Ectodermal cell (in vitro differentiated cells): ENCODE measurements around the gene SMG5.

ENCODE experiments used
- H3K27ac ChIP-seq: 2 replicates; pipeline ENCODE4 v1.7.0; 2013; ENCODE audit warnings: mild to moderate bottlenecking, low read depth, low read length; ENCODE audit not compliant: insufficient read depth, poor library complexity, severe bottlenecking
- H3K27me3 ChIP-seq: 2 replicates; pipeline ENCODE4 v1.7.0; 2013; ENCODE audit warnings: mild to moderate bottlenecking, low read length; ENCODE audit not compliant: insufficient read depth, control insufficient read depth, poor library complexity, severe bottlenecking
- H3K36me3 ChIP-seq: one replicate; pipeline ENCODE4 v1.7.0; 2013; ENCODE audit warnings: low read length; ENCODE audit not compliant: control insufficient read depth, insufficient read depth
- H3K4me1 ChIP-seq: one replicate; pipeline ENCODE4 v1.7.0; 2013; ENCODE audit warnings: low read length; ENCODE audit not compliant: control insufficient read depth, insufficient read depth
- H3K4me3 ChIP-seq: 2 replicates; pipeline ENCODE4 v1.7.0; 2013; ENCODE audit warnings: low read depth, low read length, control low read depth; ENCODE audit not compliant: insufficient read depth
- H3K9me3 ChIP-seq: 2 replicates; pipeline ENCODE4 v1.7.0; 2013; ENCODE audit warnings: mild to moderate bottlenecking, low read length, moderate library complexity; ENCODE audit not compliant: control insufficient read depth
- WGBS, 2 experiments: methylation state at CpG; one replicate each; pipeline ENCODE4 v1.1.7; 2013; ENCODE audit warnings: missing lambda C conversion rate in 2 of 2; 5-methylcytosine and 5-hydroxymethylcytosine counted together

The SMG5 gene

DNA sequence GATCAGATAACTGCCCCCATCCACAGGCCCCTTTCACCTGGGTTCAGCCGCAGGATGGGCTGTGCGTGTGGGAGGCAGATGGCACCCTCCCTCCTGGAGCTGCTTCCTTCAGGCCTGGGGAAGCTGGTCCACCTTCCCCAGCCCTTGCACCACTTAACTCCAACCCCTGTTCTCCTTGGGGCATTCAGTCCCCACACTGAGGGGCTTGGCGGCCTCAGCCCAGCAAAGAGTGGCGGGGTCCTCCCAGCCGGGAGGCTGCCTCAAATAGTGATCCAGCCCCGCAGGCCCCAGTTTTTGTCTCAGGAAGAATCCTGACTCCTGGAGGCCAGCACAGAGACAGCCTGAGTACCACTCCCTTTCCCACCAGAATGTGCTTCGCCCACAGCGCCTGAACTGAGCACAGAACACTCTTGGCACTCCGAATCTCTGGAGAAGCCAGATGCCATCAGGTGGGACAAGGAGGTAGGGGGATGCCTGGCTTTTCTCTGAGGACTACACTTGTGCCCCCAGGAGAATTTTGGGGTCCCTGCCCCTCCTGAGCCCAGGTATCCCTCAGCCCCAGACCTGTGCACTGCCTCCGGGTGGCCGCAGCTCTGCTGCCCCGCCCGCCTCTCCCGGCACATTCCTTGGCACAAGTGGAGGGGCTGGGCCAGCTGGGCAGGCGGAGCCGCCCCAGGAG, 35.7 kb downstream of the SMG5 start:
- Histone ChIP-seq H3K27me3 (peaks cover 11% of the 10 kb centered on the region), H3K36me3 (peaks cover 17% of the 10 kb centered on the region), H3K27ac (no peak overlapping the region), H3K4me3 (no peak overlapping the region), H3K9me3 (no peaks in the 10 kb centered on the region), H3K4me1 (peaks cover 15% of the 10 kb centered on the region)
- 89 to 90% methylated on average over 16 of the region's 16 CpGs for WGBS, 2 experiments

DNA sequence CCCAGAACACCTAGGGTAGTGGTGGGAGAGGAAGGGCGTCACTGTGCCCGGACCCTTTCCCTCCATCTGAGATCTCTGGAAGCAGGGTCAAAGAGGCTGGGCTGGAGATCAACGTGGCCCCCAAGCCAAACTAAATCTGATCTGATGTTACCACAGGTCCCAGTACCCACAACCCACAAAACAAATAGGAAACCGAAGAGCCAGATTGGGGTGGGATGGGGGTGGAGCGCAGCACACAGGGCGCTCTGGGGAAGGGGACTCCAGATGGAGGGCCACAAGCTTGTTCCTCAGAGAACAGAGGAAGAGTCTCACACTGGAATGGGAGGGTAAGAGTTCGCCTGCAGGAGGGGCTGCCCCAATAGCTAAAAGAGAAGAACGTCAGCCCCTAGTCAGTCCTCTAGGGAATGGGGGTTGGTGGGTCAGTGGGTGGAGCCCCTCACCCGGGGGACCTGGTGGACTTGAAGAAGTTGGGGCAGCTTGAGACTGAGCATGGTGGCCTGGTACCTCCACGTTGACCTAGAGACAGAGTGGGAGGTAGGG, 36.3 kb downstream of the SMG5 start:
- 87 to 88% methylated on average over 10 of the region's 10 CpGs for WGBS, 2 experiments
- peaks cover 13% of the 10 kb centered on the region for H3K36me3 ChIP-seq
- H3K27ac ChIP-seq: no peak overlapping the region
- H3K4me1 ChIP-seq: peaks cover 15% of the 10 kb centered on the region
- H3K9me3 ChIP-seq: no peaks in the 10 kb centered on the region
- peaks cover 11% of the 10 kb centered on the region for H3K27me3 ChIP-seq
- no peak overlapping the region for H3K4me3 ChIP-seq

DNA sequence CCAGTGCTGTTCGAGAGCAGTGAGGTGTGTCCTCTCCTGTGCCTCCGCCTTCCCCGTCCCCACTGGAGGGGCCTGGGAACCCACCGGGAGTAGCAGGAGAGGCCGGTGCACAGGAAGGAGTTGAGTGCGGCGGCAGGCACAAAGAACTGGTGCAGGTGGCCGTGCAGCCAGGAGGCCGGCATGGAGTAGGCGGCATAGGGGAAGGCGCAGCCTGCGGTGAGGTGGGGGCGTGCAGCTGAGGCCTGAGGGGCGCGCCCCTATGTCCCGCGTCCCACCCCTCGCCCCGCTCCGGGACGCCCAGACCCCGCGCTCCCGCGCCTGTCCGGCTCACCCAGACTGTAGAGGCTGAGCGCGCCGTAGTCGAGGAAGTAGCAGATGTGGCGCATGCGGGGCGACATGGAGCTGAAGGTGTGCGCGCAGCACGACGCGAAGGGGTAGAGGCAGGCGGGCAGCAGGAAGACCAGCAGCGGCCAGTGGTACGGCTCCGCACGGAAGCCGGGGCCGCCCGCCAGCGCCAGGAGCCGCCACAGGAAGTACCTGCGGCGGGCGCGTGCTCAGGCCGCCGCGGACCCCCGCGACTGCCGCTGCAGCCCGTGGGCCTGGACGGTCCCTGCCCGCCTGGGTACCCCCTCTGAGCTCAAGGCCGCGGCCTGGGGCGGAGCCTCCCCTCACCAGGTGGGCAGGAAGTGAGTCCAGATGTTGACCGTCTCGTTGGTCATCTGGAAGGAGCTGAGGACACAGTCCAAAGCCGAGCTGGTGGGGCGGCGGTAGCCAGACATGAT, 37.0 kb downstream of the SMG5 start:
- H3K27me3 ChIP-seq: peaks cover 11% of the 10 kb centered on the region
- peaks cover 15% of the 10 kb centered on the region for H3K4me1 ChIP-seq
- H3K4me3 ChIP-seq: no peak overlapping the region
- H3K9me3 ChIP-seq: no peaks in the 10 kb centered on the region
- H3K27ac ChIP-seq: no peak overlapping the region
- WGBS, 2 experiments: 50 to 52% methylated on average over 69 of the region's 69 CpGs
- peaks cover 9% of the 10 kb centered on the region for H3K36me3 ChIP-seq

DNA sequence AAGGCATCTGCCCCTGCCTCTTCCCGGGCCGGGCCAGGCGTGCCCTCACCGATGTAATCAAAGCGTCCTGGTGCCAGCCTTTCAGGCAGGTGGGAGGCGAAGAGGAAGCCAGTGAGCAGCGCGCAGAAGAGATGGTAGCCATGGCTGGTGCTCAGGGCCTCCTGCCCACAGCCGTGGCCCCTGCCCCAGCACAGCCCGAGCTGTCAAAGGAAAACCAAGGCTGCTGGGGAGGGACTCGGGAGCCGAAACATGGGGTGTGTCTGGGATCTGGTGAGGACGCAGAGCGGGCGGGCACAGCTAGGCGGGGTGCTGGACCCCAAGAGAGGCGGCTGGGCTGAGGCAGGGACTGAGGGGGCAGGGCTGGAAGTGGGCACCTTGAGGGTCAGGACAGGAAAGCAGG, 37.9 kb downstream of the SMG5 start:
- H3K27me3 ChIP-seq: peaks cover 11% of the 10 kb centered on the region
- 94% methylated on average over 17 of the region's 17 CpGs for WGBS, 2 experiments
- H3K4me3 ChIP-seq: no peak overlapping the region
- H3K4me1 ChIP-seq: peaks cover 15% of the 10 kb centered on the region
- H3K9me3 ChIP-seq: no peaks in the 10 kb centered on the region
- no peak overlapping the region for H3K27ac ChIP-seq
- H3K36me3 ChIP-seq: peaks cover 4% of the 10 kb centered on the region

DNA sequence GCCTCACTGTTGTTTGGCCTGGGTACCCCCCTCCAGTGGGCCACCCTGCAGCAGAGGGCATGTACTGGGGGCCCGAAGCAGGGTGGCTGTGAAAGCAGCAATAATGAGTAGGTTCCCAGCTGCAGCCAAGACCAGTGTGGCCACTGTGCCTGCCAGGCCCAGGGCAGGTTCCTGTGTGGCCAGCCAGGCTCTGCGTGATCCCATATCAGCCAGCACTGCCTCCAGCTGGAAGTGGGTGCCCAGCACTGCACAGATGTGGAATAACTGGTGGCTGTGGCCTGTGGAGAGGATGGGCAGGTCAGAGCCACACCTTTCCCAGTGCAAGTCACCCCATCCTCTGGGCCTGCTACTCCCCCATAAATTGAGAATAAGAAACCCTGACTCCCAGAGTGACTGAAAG, 38.5 kb downstream of the SMG5 start:
- WGBS, 2 experiments: 95 to 98% methylated on average over 2 of the region's 2 CpGs
- H3K9me3 ChIP-seq: no peaks in the 10 kb centered on the region
- H3K27ac ChIP-seq: no peak overlapping the region
- H3K4me3 ChIP-seq: no peak overlapping the region
- peaks cover 15% of the 10 kb centered on the region for H3K4me1 ChIP-seq
- peaks cover 11% of the 10 kb centered on the region for H3K27me3 ChIP-seq
- peaks cover 9% of the 10 kb centered on the region for H3K36me3 ChIP-seq

DNA sequence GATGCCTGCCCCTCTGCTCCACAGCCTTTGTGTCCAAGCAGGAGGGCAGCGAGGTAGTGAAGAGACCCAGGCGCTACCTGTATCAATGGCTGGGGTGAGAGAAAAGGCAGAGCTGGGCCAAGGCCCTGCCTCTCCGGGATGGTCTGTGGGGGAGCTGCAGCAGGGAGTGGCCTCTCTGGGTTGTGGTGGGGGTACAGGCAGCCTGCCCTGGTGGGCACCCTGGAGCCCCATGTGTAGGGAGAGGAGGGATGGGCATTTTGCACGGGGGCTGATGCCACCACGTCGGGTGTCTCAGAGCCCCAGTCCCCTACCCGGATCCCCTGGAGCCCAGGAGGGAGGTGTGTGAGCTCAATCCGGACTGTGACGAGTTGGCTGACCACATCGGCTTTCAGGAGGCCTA, 39.9 kb downstream of the SMG5 start:
- Histone ChIP-seq H3K4me3 (no peak overlapping the region), H3K9me3 (no peaks in the 10 kb centered on the region), H3K27ac (no peak overlapping the region), H3K4me1 (peaks cover 9% of the 10 kb centered on the region), H3K36me3 (peaks cover 15% of the 10 kb centered on the region), H3K27me3 (peaks cover 11% of the 10 kb centered on the region)
- 90 to 92% methylated on average over 10 of the region's 10 CpGs for WGBS, 2 experiments

DNA sequence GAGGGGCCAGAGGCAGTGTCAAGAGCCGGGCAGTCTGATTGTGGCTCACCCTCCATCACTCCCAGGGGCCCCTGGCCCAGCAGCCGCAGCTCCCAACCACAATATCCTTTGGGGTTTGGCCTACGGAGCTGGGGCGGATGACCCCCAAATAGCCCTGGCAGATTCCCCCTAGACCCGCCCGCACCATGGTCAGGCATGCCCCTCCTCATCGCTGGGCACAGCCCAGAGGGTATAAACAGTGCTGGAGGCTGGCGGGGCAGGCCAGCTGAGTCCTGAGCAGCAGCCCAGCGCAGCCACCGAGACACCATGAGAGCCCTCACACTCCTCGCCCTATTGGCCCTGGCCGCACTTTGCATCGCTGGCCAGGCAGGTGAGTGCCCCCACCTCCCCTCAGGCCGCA, 40.7 kb downstream of the SMG5 start, which contains the start of gene BGLAP:
Gene BGLAP, plus strand, starts transcription at position 259 of the 400 bp plus-strand sequence. Its CDS starts 48 bp downstream, at position 307.
- H3K9me3 ChIP-seq: no peaks in the 10 kb centered on the region

DNA sequence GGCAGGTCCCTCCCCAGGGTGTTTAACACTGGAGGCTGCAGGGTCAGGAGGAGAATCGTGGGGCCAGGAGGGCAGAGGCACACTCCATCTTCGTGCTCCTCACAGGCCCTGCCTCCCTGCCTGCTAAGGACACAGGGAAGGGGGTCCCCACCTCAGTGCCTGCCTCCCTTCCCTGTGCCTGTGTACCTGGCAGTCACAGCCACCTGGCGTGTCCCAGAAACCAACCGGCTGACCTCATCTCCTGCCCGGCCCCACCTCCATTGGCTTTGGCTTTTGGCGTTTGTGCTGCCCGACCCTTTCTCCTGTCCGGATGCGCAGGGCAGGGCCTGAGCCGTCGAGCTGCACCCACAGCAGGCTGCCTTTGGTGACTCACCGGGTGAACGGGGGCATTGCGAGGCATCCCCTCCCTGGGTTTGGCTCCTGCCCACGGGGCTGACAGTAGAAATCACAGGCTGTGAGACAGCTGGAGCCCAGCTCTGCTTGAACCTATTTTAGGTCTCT, 41.3 kb downstream of the SMG5 start:
- no peak overlapping the region for H3K27ac ChIP-seq
- peaks cover 22% of the 10 kb centered on the region for H3K36me3 ChIP-seq
- no peak overlapping the region for H3K4me3 ChIP-seq
- H3K27me3 ChIP-seq: peaks cover 11% of the 10 kb centered on the region
- 84 to 87% methylated on average over 15 of the region's 15 CpGs for WGBS, 2 experiments
- H3K9me3 ChIP-seq: no peaks in the 10 kb centered on the region
- H3K4me1 ChIP-seq: no peaks in the 10 kb centered on the region

More for the DNA sequence above, 40.7 kb downstream of the SMG5 start, which contains the start of gene BGLAP:
- WGBS, 2 experiments: 94 to 95% methylated on average over 14 of the region's 14 CpGs
- Histone ChIP-seq H3K4me1 (peaks cover under 1% of the 10 kb centered on the region), H3K36me3 (peaks cover 17% of the 10 kb centered on the region), H3K4me3 (no peak within 1 kb of the TSS), H3K27me3 (peaks cover 11% of the 10 kb centered on the region), H3K27ac (no peak within 1 kb of the TSS)

DNA sequence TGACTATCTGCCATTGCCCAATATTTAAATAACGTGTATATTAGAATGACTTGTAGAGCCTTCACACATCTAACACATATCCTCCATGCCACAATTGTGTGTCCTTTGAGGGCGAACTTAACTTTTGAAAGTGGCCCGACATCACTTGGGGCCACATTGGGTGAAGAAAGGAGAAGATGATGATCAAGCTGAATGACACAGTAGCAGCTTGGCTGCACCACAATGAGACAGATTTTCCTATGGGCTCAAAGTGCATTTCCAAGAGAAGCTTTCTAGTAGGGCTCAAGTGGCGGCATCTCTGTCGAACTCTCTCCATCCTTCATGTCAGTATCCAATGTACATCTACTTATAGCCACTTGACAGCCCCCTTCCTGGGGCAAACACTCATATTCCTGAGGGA, 44.4 kb downstream of the SMG5 start:
- no peaks in the 10 kb centered on the region for H3K27me3 ChIP-seq
- 94 to 97% methylated on average over 4 to 5 of the region's 5 CpGs for WGBS, 2 experiments
- H3K4me1 ChIP-seq: no peaks in the 10 kb centered on the region
- no peak overlapping the region for H3K4me3 ChIP-seq
- no peaks in the 10 kb centered on the region for H3K9me3 ChIP-seq
- no peak overlapping the region for H3K27ac ChIP-seq
- peaks cover 38% of the 10 kb centered on the region for H3K36me3 ChIP-seq

DNA sequence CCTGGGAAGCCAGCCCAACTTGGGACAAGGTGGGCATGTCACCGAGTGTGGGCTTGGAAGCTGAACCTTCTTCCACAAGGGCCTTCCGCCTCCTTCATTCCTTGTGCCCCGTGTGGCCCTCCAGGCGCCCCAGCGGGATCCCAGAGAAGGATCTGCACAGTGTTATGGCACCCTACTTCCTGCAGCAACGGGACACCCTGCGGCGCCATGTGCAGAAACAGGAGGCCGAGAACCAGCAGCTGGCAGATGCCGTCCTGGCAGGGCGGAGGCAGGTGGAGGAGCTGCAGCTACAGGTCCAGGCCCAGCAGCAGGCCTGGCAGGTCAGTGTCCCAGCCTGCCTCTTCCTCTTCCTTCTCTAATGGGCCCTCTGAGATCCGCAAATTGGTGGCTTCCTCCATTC, 46.5 kb downstream of the SMG5 start:
- Histone ChIP-seq H3K36me3 (peaks cover 38% of the 10 kb centered on the region), H3K9me3 (no peaks in the 10 kb centered on the region), H3K4me3 (no peak overlapping the region), H3K27me3 (no peaks in the 10 kb centered on the region), H3K27ac (no peak overlapping the region), H3K4me1 (no peaks in the 10 kb centered on the region)
- 95 to 96% methylated on average over 12 of the region's 12 CpGs for WGBS, 2 experiments
